ENCODE data around the gene ABI3BP.

Gene ABI3BP

DNA sequence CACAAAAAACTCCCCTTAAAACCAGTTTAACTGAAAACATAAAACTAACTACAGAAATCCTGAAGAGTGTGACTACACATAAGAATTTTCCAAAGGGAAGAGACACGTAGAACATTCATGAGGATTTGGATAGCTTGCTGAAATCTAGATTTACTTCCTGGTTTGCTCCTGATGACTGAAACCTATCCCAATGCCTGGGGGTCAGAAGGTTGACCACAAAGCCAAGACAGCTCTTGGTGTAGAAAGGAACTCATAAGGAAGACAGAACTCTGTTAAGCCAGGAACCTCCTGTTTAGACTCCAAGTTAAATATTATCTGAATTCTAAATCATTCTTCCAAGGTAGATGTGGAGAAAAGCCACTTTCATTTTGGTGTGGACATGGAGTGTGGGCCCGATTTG lies 191.1 kb downstream of the ABI3BP start:
- TF ChIP-seq GATA1 (IDR thresholded peaks at IDR 0.05; ENCODE audit: low read depth, low read length) (no peak), POLR2A (IDR thresholded peaks at IDR 0.05; ENCODE audit: low read length) (no peak)
- DNase-seq: no peak

GRCh38 chr3:100798012-100798411 lies 195.2 kb downstream of the ABI3BP start:
- TF ChIP-seq GATA1 (IDR thresholded peaks at IDR 0.05; ENCODE audit: low read depth, low read length): no peak
- no peak for DNase-seq

GRCh38 chr3:100796556-100796955 lies 196.7 kb downstream of the ABI3BP start:
- no peak for TF ChIP-seq GATA1 (IDR thresholded peaks at IDR 0.05; ENCODE audit: low read depth, low read length)
- no peak for TF ChIP-seq POLR2A (IDR thresholded peaks at IDR 0.05; ENCODE audit: low read length)
- DNase-seq: peak; percentile 10 to 31

- no peak for TF ChIP-seq POLR2A (IDR thresholded peaks at IDR 0.05; ENCODE audit: low read length)
- no peak for TF ChIP-seq GATA1 (IDR thresholded peaks at IDR 0.05; ENCODE audit: low read depth, low read length)
- DNase-seq: no peak
Measured at GRCh38 chr3:100789579-100789978, 203.6 kb downstream of the ABI3BP start.

DNA sequence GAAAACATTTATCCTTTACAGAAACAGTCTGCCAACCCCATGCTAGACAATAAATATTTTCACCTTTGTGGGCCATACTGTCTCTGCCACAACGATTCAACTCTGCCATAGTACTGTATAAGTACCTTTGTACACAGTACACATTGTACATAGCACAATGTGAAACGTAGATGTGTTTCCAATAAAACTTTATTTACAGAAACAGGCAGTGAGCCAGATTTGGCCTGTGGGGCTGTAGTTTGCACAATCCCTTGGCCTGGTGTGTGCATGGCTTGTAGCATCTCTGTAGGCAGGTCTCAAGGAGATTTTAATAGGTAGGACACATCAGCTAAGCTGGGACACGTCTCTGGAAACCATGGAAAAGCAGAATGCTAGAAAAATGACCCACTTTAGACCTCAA lies 209.6 kb downstream of the ABI3BP start:
- no peak for TF ChIP-seq POLR2A (IDR thresholded peaks at IDR 0.05; ENCODE audit: low read length)
- no peak for TF ChIP-seq GATA1 (IDR thresholded peaks at IDR 0.05; ENCODE audit: low read depth, low read length)
- no peak for DNase-seq

DNA sequence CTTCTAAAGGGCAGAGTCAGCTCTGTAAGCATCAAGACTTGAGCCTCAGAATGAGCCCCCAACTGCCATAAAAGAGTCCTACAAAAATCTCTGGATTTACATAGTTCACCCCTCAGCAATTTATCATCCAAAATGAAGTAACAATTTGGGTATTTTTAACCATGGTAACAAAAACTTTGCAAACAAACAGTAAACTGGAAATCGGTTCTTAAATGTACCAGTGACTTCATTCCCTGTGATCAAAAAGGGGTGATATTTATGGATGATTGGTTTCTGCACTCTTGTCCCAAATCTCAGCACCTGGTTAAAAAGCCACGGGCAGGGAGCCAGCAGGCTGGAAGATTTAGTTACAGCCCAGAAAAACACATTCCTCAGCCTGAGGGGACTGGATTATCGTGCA lies 210.3 kb downstream of the ABI3BP start:
- TF ChIP-seq GATA1 (IDR thresholded peaks at IDR 0.05; ENCODE audit: low read depth, low read length) (no peak), POLR2A (IDR thresholded peaks at IDR 0.05; ENCODE audit: low read length) (no peak)
- DNase-seq: no peak

GRCh38 chr3:100782348-100782747 lies 210.9 kb downstream of the ABI3BP start:
- no peak for TF ChIP-seq POLR2A (IDR thresholded peaks at IDR 0.05; ENCODE audit: low read length)
- TF ChIP-seq GATA1 (IDR thresholded peaks at IDR 0.05; ENCODE audit: low read depth, low read length): no peak
- no peak for DNase-seq

GRCh38 chr3:100781301-100781700 lies 211.9 kb downstream of the ABI3BP start:
- DNase-seq: no peak
- TF ChIP-seq GATA1 (IDR thresholded peaks at IDR 0.05; ENCODE audit: low read depth, low read length) (no peak), POLR2A (IDR thresholded peaks at IDR 0.05; ENCODE audit: low read length) (no peak)

DNA sequence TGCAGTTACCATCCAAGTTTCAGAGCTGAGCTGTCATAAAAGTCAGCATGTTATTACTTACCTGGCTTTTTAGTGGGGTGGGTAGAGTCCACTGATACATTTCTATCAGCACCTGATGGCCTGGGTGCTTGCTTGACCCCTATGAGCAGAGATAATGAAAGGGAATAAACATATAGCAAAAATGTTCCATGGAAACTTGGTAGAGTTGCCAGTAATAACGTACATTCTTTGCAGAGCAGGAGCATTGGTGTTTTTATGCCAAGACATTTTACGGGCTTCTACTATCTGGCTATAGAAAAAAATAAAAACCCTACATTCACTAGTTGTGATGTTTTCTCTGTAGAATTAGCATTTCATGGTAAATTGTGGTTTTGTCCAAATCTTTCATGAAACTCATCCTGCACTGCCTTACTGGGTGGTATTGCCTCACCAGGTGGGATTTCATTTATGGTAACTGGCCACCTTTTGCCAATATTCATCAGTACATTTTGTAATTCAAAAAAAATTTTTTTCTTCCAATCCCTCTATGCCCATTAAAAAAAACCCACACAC lies 213.1 kb downstream of the ABI3BP start:
- no peak for DNase-seq
- TF ChIP-seq GATA1 (IDR thresholded peaks at IDR 0.05; ENCODE audit: low read depth, low read length) (no peak), POLR2A (IDR thresholded peaks at IDR 0.05; ENCODE audit: low read length) (no peak)

DNA sequence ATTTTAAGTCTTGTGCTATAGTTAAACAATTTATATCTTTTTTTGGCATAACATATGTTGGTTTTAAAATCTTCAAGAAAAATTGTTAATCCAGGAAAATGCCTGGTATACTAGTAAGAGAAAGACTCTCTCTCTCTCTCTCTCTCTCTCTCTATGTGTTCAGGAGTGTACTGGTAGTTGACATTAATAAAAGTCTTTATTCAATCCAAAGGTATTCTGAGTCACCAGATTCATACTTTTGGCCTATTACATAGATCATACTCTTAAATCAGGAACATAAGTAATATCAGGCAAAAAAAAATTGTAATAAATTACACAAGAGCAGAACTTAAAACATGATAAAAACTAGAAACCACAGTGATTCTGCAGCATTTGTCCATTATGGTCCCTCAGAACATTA lies 213.7 kb downstream of the ABI3BP start:
- DNase-seq: no peak
- TF ChIP-seq GATA1 (IDR thresholded peaks at IDR 0.05; ENCODE audit: low read depth, low read length) (no peak), POLR2A (IDR thresholded peaks at IDR 0.05; ENCODE audit: low read length) (no peak)

GRCh38 chr3:100777271-100777670 lies 215.9 kb downstream of the ABI3BP start:
- DNase-seq: no peak
- TF ChIP-seq POLR2A (IDR thresholded peaks at IDR 0.05; ENCODE audit: low read length) (no peak), GATA1 (IDR thresholded peaks at IDR 0.05; ENCODE audit: low read depth, low read length) (no peak)

GRCh38 chr3:100776746-100777145 lies 216.5 kb downstream of the ABI3BP start:
- peak in 1 of 2 experiments; percentile 10 for DNase-seq

GRCh38 chr3:100776097-100776729 lies 217.0 kb downstream of the ABI3BP start:
- DNase-seq: no peak

More at GRCh38 chr3:100776746-100777145, 216.5 kb downstream of the ABI3BP start:
- TF ChIP-seq GATA1 (IDR thresholded peaks at IDR 0.05; ENCODE audit: low read depth, low read length) (no peak), POLR2A (IDR thresholded peaks at IDR 0.05; ENCODE audit: low read length) (no peak)

GRCh38 chr3:100775669-100776068 lies 217.6 kb downstream of the ABI3BP start:
- no peak for TF ChIP-seq POLR2A (IDR thresholded peaks at IDR 0.05; ENCODE audit: low read length)
- no peak for TF ChIP-seq GATA1 (IDR thresholded peaks at IDR 0.05; ENCODE audit: low read depth, low read length)
- DNase-seq: no peak

More at GRCh38 chr3:100776097-100776729, 217.0 kb downstream of the ABI3BP start:
- no peak for TF ChIP-seq POLR2A (IDR thresholded peaks at IDR 0.05; ENCODE audit: low read length)
- TF ChIP-seq GATA1 (IDR thresholded peaks at IDR 0.05; ENCODE audit: low read depth, low read length): no peak

- TF ChIP-seq POLR2A (IDR thresholded peaks at IDR 0.05; ENCODE audit: low read length): no peak
- TF ChIP-seq GATA1 (IDR thresholded peaks at IDR 0.05; ENCODE audit: low read depth, low read length): no peak
- no peak for DNase-seq
Measured at GRCh38 chr3:100775226-100775625, 218.0 kb downstream of the ABI3BP start.
